HG02943 (cell line): ENCODE measurements around the gene SOAT2.

Experiments used
- ATAC-seq: cut with Tn5 transposase; IDR thresholded peaks from one replicate; pipeline ENCODE4 v1.9.1; 2021; ENCODE audit warnings: mild to moderate bottlenecking, low read depth, moderate library complexity; ENCODE audit not compliant: unreplicated experiment

SOAT2 gene

DNA sequence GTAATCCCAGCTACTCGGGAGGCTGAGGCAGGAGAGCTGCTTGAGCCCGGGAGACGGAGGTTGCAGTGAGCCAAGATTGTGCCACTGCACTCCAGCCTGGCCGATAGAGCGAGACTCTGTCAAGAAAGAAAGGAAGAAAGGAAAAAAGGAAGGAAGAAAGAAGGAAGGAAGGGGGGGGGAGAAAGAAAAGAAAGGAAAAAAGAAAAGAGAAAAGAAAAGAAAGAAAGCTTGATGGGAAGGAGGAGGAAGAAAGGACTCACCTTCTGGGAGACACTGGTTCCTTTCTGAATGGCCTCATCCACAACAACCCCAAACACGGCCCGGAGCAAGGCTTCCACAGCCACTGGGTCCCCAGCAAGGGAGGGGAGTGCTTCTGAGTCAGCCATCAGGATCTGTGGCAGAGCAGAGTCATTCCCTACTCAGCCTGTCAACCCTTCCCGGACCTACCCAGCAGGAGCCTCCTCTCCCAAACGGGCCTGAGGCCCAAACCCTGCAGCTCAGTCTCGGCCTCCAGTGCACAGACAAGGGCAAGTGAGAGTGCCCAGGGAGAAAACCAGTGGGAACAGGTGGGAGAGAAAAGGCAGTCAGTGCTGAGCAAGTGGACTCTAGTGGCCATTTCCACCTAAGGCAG, 69.9 kb downstream of the SOAT2 start:
- ATAC-seq = no peak
